Measurements from ENCODE around the gene MRPS12.
A peak's percentile ranks its signal among the peaks of the same experiment; 100 is the strongest.

Gene MRPS12

GRCh38 chr19:38952395-38953165 is 21.8 kb downstream of the MRPS12 start:
- CTCF ChIA-PET = interaction anchor here (0.5 to 2.1 kb wide), 7 partner anchors 9 to 473 kb away, joined by 3 to 8 read pairs (median 4); partner anchors contain the start of genes MRPS12 and SARS2
- Histone ChIP-seq H3K9me3 (ENCODE audit: control insufficient read depth, insufficient read depth, low read depth, low read length) (no peaks in the 10 kb centered on the region), H3K27ac (ENCODE audit: extremely low read depth, low read depth, low read length) (no peak overlapping the region), H3K4me1 (ENCODE audit: control insufficient read depth, insufficient read depth, low read length) (no peaks in the 10 kb centered on the region), H3K4me3 (ENCODE audit: low read depth, low read length) (no peak overlapping the region), H3K36me3 (ENCODE audit: control insufficient read depth in 2 of 2, insufficient read depth in 1 of 2, low read length in 2 of 2) (peaks cover 27 to 70% of the 10 kb centered on the region in 2 experiments)
- POLR2A ChIA-PET = interaction anchor here (0.9 kb wide), 1 partner anchor 12 kb away, joined by 3 read pairs; no protein-coding TSS in a partner anchor
- no peak for TF ChIP-seq ZNF391 (tag by site-specific recombination; IDR thresholded peaks at IDR 0.05; ENCODE audit: borderline replicate concordance, low read depth)
- no peak for TF ChIP-seq ZNF707 (tag by site-specific recombination; IDR thresholded peaks at IDR 0.05)
- 0 out of 2 replicates have a peak, but pooled peaks have one; percentile 17 for TF ChIP-seq ZNF600 (tag by site-specific recombination; IDR thresholded peaks at IDR 0.05)
- no peak for TF ChIP-seq ZNF394 (tag by site-specific recombination; IDR thresholded peaks at IDR 0.05; ENCODE audit: borderline replicate concordance)
- TF ChIP-seq ZNF521 (tag by site-specific recombination; IDR thresholded peaks at IDR 0.05) = no peak
- TF ChIP-seq ELK4 (IDR thresholded peaks at IDR 0.05; ENCODE audit: borderline replicate concordance, low read depth, low read length) = no peak
- no peak for TF ChIP-seq BCL11A (tag by site-specific recombination; IDR thresholded peaks at IDR 0.05; ENCODE audit: low read depth)
- peak; percentile 33; the same call in 1 of the 2 replicates for TF ChIP-seq ZBTB17 (tag by site-specific recombination; IDR thresholded peaks at IDR 0.05)
- TF ChIP-seq PRDM6 (tag by site-specific recombination; IDR thresholded peaks at IDR 0.05) = no peak
- TF ChIP-seq SP2 (tag by site-specific recombination; IDR thresholded peaks at IDR 0.05) = no peak
- no peak for TF ChIP-seq ZNF792 (tag by site-specific recombination; IDR thresholded peaks at IDR 0.05)
- TF ChIP-seq REPIN1 (tag by site-specific recombination; IDR thresholded peaks at IDR 0.05; ENCODE audit: low read depth) = no peak
- no peak for TF ChIP-seq ZNF274 (IDR thresholded peaks at IDR 0.05; ENCODE audit: low read length)
- peak; percentile 40; the same call in 1 of the 2 replicates for TF ChIP-seq ZNF274 (tag by site-specific recombination; IDR thresholded peaks at IDR 0.05; ENCODE audit: borderline replicate concordance)
- no peak for TF ChIP-seq ZSCAN23 (tag by site-specific recombination; IDR thresholded peaks at IDR 0.05)
- TF ChIP-seq WT1 (tag by site-specific recombination; IDR thresholded peaks at IDR 0.05) = no peak
- no peak; the same call in 1 of the 2 replicates for TF ChIP-seq ZNF610 (tag by site-specific recombination; IDR thresholded peaks at IDR 0.05; ENCODE audit: borderline replicate concordance)
- no peak for TF ChIP-seq ZNF623 (tag by site-specific recombination; IDR thresholded peaks at IDR 0.05)
- TF ChIP-seq CTCF (tag by site-specific recombination; IDR thresholded peaks at IDR 0.05) = peak; percentile 94
- TF ChIP-seq RBAK (tag by site-specific recombination; IDR thresholded peaks at IDR 0.05) = no peak
- TF ChIP-seq EGR2 (tag by site-specific recombination; IDR thresholded peaks at IDR 0.05; ENCODE audit: low read depth) = peak; percentile 99
- no peak for TF ChIP-seq SCRT1 (tag by site-specific recombination; IDR thresholded peaks at IDR 0.05; ENCODE audit: borderline replicate concordance)
- no peak for TF ChIP-seq HOXD13 (CRISPR knock-in tag; IDR thresholded peaks at IDR 0.05; ENCODE audit: borderline replicate concordance)
- no peak for TF ChIP-seq ZNF837 (tag by site-specific recombination; IDR thresholded peaks at IDR 0.05)
- no peak for TF ChIP-seq ZBTB6 (tag by site-specific recombination; IDR thresholded peaks at IDR 0.05)
- no peak for TF ChIP-seq ZNF221 (tag by site-specific recombination; IDR thresholded peaks at IDR 0.05; ENCODE audit: borderline replicate concordance)
- no peak for TF ChIP-seq ZNF335 (tag by site-specific recombination; conservative IDR thresholded peaks at IDR 0.05)
- no peak for TF ChIP-seq ZNF544 (tag by site-specific recombination; IDR thresholded peaks at IDR 0.05)
- no peak for TF ChIP-seq ZBTB11 (tag by site-specific recombination; conservative IDR thresholded peaks at IDR 0.05; ENCODE audit: low read depth)

Measured in HEK293 (cell line).